Activated CD4-positive, alpha-beta memory T cell treated with anti-CD3 and anti-CD28 coated beads, Interleukin-2, amount 10 ng/mL, durations not matched to agents 7 days and 5 days (primary cell): Measurements from ENCODE around the gene ARID3B. TPM values are rescaled to one million over a fixed set of nuclear protein-coding genes. Genes with fewer than 3 reads are reported as not detected.

Experiments
- CTCF ChIA-PET: fragments of 350-600 bp; sonication (Branson Sonifier 250); formaldehyde crosslinking; loops from one replicate; lab custom pipeline; 2021; ENCODE audit warnings: antibody characterized with exemption, inconsistent platforms; lab: Charles Lee
- POLR2A ChIA-PET: fragments of 350-600 bp; sonication (Branson Sonifier 250); formaldehyde crosslinking; loops from one replicate; lab custom pipeline; 2021; ENCODE audit warnings: antibody characterized with exemption; lab: Charles Lee
- DNase-seq: peaks from one replicate; pipeline ENCODE4 v3.0.0-alpha.2; 2020
- H3K27ac Mint-ChIP-seq: one replicate; pipeline ENCODE4 v1.8.0; 2021; ENCODE audit warnings: mild to moderate bottlenecking, mixed read lengths
- H3K27me3 Mint-ChIP-seq: one replicate; pipeline ENCODE4 v1.8.0; 2021; ENCODE audit warnings: mixed read lengths
- H3K36me3 Mint-ChIP-seq: one replicate; pipeline ENCODE4 v1.8.0; 2021; ENCODE audit warnings: low read depth, mixed read lengths
- H3K4me1 Mint-ChIP-seq: one replicate; pipeline ENCODE4 v1.8.0; 2021; ENCODE audit warnings: mixed read lengths
- H3K4me3 Mint-ChIP-seq: one replicate; pipeline ENCODE4 v1.8.0; 2021; ENCODE audit warnings: mild to moderate bottlenecking, mixed read lengths
- H3K9me3 Mint-ChIP-seq: one replicate; pipeline ENCODE4 v1.8.0; 2021; ENCODE audit warnings: mixed read lengths
- total RNA-seq, 2 experiments: library from RNA; stranded (reverse); gene quantifications; one replicate each; pipeline ENCODE4 v1.2.3, GENCODE V29; 2021

The ARID3B gene
- total RNA-seq, 2 experiments from 2014 or later, result 49.2 to 52.1 TPM

GRCh38 chr15:74642734-74643664 lies 102.0 kb downstream of the ARID3B start:
- Mint-ChIP-seq H3K4me1 (peaks cover 8% of the 10 kb centered on the region), H3K27me3 (no peaks in the 10 kb centered on the region), H3K36me3 (peaks cover 15% of the 10 kb centered on the region), H3K4me3 (no peak overlapping the region), H3K9me3 (no peaks in the 10 kb centered on the region), H3K27ac (no peak overlapping the region)
- POLR2A ChIA-PET, result no interaction called here
- DNase-seq, result no peak
- CTCF ChIA-PET, result interaction anchor here (1.4 to 13.8 kb wide), 3 partner anchors 8 to 126 kb away, joined by 4 to 329 read pairs (median 9); no protein-coding TSS in a partner anchor

GRCh38 chr15:74643665-74644204 lies 102.7 kb downstream of the ARID3B start:
- no peak for DNase-seq
- Mint-ChIP-seq H3K36me3 (peaks cover 11% of the 10 kb centered on the region), H3K4me1 (peaks cover 8% of the 10 kb centered on the region), H3K9me3 (no peaks in the 10 kb centered on the region), H3K27me3 (no peaks in the 10 kb centered on the region), H3K4me3 (no peak overlapping the region), H3K27ac (no peak overlapping the region)
- POLR2A ChIA-PET, result no interaction called here
- CTCF ChIA-PET, result interaction anchor here (1.4 to 2.1 kb wide), 2 partner anchors 9 to 124 kb away, joined by 4 to 9 read pairs; no protein-coding TSS in a partner anchor

- Mint-ChIP-seq H3K36me3 (peaks cover 7% of the 10 kb centered on the region), H3K27me3 (no peaks in the 10 kb centered on the region), H3K4me3 (no peak overlapping the region), H3K9me3 (no peaks in the 10 kb centered on the region), H3K27ac (no peak overlapping the region), H3K4me1 (peaks cover 8% of the 10 kb centered on the region)
- POLR2A ChIA-PET, result interaction anchor here (0.6 to 1.2 kb wide), 2 partner anchors 111 to 113 kb away, joined by 3 read pairs; no protein-coding TSS in a partner anchor
- CTCF ChIA-PET, result interaction anchor here (0.7 to 1.4 kb wide), 2 partner anchors 124 to 349 kb away, joined by 3 to 4 read pairs; no protein-coding TSS in a partner anchor
- DNase-seq, result no peak
Measured at GRCh38 chr15:74646480-74646879, 105.5 kb downstream of the ARID3B start.

Other genes starting within 250 kb of the ARID3B start
- gene CYP11A1, start 173.6 kb upstream of the ARID3B start, total RNA-seq, result not detected
- 1 to 10 TPM; 3.8 to 4.3 TPM for gene SEMA7A, start 107.3 kb upstream of the ARID3B start, total RNA-seq
- gene UBL7, start 80.1 kb upstream of the ARID3B start, total RNA-seq, result 10 to 100 TPM; 54.7 to 61.3 TPM
- 100 to 1,000 TPM; 133 to 136 TPM for gene CLK3, start 74.6 kb downstream of the ARID3B start, total RNA-seq
- gene EDC3, start 154.8 kb downstream of the ARID3B start, total RNA-seq, result 10 to 100 TPM; 36.3 to 39.6 TPM
- gene CYP1A1, start 184.3 kb downstream of the ARID3B start, total RNA-seq, result 1 to 10 TPM; 2.0 to 2.1 TPM
- not detected for gene CYP1A2, start 207.6 kb downstream of the ARID3B start, total RNA-seq
- 100 to 1,000 TPM; 330 to 341 TPM for gene CSK, start 240.9 kb downstream of the ARID3B start, total RNA-seq